ENCODE measurements around the gene ACP6. TPM values are rescaled to one million over a fixed set of nuclear protein-coding genes. Genes with fewer than 3 reads are reported as not detected.

The ACP6 gene
- 25.9 and 27.6 TPM in 2 replicates for total RNA-seq (ENCODE audit: low replicate concordance)

DNA sequence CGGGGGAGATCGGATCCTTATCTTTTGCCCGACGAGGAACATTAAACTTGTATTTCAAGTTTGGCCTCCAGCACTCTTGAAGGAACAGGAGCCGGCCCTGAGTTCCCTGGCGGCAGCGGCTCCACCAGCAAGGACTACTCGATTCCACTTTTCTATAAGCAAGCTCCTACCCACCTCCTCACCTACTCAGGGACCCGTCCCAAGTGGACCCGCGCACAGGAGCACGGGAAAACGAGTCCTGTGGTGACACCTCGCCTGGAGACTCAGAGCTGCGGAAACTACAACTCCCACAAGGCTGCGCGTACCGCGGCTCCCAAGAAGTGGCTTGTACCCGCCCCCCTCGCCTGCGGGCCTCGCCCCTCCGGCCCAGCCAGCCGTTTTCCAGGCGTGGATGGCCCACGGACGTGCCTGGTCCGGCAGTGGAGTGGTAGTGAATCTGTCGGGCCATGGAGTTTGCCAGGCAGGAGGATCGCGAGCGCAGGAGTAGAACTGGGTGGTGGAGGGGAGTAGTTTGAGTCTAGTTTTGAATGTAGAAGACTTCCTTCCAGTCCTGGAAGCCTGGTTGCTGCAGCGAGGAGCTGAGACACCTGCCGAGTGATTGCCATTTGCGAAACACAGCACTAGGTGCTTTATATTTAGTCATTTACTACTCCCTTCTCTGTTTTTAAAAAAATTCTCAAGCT, at the start of gene ACP6:
ACP6 (minus strand) TSS at position 206 of the 683 bp plus-strand sequence. CDS start 476 bp downstream, outside the sequence.
- TF ChIP-seq, protein P1, sequence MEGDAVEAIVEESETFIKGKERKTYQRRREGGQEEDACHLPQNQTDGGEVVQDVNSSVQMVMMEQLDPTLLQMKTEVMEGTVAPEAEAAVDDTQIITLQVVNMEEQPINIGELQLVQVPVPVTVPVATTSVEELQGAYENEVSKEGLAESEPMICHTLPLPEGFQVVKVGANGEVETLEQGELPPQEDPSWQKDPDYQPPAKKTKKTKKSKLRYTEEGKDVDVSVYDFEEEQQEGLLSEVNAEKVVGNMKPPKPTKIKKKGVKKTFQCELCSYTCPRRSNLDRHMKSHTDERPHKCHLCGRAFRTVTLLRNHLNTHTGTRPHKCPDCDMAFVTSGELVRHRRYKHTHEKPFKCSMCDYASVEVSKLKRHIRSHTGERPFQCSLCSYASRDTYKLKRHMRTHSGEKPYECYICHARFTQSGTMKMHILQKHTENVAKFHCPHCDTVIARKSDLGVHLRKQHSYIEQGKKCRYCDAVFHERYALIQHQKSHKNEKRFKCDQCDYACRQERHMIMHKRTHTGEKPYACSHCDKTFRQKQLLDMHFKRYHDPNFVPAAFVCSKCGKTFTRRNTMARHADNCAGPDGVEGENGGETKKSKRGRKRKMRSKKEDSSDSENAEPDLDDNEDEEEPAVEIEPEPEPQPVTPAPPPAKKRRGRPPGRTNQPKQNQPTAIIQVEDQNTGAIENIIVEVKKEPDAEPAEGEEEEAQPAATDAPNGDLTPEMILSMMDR (IDR thresholded peaks at IDR 0.05), result no peak
- TF ChIP-seq EZH2phosphoT487 (IDR thresholded peaks at IDR 0.05), result no peak
- no peak for TF ChIP-seq EZH2 (IDR thresholded peaks at IDR 0.05)
- Histone ChIP-seq H3K4me2 (peak within 1 kb of the TSS; percentile 96), H3K4me1 (peaks cover 5% of the 10 kb centered on the region), H4K20me1 (ENCODE audit: low read depth) (no peaks in the 10 kb centered on the region), H3K36me3 (no peaks in the 10 kb centered on the region), H3K27me3 (no peaks in the 10 kb centered on the region), H3K79me2 (ENCODE audit: low read depth) (peaks cover 32% of the 10 kb centered on the region), H2AFZ (replicated peaks) (peak within 1 kb of the TSS; percentile 93), H3K4me3 (peak within 1 kb of the TSS; percentile 70), H3F3A (ENCODE audit: low read depth) (peaks cover 7% of the 10 kb centered on the region), H3K9me3 (ENCODE audit: low read depth) (no peaks in the 10 kb centered on the region), H3K27ac (no peak within 1 kb of the TSS), H3K9ac (peak within 1 kb of the TSS; percentile 23)
- H3K36me3 Mint-ChIP-seq, result peaks cover 21% of the 10 kb centered on the region
- peaks cover 37% of the 10 kb centered on the region for H3K4me1 Mint-ChIP-seq
- DNase-seq (ENCODE audit: low spot score), result peak; percentile 96
- peaks cover 6% of the 10 kb centered on the region for H3K27me3 Mint-ChIP-seq (ENCODE audit: insufficient read depth, low read depth)
- H3K4me3 Mint-ChIP-seq, result peak within 1 kb of the TSS; percentile 91
- peaks cover 12% of the 10 kb centered on the region for H3K9me3 Mint-ChIP-seq
- H3K27ac Mint-ChIP-seq, result peak within 1 kb of the TSS; percentile 84

DNA sequence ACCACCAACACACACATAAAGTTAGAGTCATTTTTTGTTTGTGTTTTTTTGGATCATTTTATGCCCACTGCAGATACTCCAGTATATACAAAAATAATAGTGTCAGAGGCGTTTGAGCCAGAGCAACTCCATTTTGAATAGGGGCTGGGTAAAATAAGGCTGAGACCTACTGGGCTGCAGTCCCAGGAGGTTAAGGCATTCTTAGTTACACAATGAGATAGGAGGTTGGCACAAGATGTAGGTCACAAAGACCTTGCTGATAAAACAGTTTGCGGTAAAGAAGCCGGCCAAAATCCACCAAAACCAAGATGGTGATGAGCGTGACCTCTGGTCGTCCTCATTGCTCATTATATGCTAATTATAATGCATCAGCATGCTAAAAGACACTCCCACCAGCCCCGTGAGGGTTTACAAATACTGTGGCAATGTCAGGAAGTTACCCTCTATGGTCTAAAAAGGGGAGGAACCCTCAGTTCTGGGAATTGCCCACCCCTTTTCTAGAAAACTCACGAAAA, 49.4 kb upstream of the ACP6 start:
- Histone ChIP-seq H3K36me3 (no peaks in the 10 kb centered on the region), H3K4me3 (no peak overlapping the region)
- TF ChIP-seq, protein P1 (IDR thresholded peaks at IDR 0.05), result no peak
- TF ChIP-seq EZH2 (IDR thresholded peaks at IDR 0.05) (no peak), EZH2phosphoT487 (IDR thresholded peaks at IDR 0.05) (no peak)

DNA sequence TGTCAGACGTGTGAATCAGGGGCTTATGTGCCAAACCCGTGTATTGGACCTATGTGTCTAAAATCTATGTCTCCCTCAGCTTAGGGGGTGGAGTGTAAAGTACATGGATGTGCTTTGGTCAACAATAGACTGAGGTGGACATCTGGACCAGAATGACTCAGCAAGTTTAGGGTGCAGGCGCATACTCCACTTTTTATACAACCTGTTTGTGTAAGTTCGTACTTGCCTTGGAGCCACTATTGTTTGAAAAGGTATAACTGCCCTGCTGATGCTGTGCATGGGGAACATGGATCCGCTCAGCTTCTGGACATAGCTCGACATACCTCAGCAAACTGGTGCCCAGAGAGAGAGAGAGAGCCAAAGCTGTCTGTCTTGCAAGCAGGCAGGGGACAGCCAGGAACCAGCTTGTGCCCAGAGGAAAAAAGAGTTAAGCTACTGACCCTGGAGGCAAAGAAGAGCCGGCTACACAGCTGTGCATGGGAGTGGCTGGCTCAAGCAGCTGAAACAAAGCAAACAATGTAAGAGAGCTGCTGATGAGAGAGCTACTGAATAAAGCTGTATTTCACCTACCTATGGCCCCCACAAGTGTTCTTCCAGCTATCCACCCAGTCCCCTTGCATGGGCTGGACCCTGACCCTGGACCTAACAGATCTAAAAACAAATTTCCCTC, 48.8 kb upstream of the ACP6 start:
- H3K9me3 ChIP-seq (ENCODE audit: low read depth), result no peaks in the 10 kb centered on the region
- H3K9ac ChIP-seq, result no peak overlapping the region
- no peaks in the 10 kb centered on the region for H3K27me3 ChIP-seq
- H3K4me2 ChIP-seq, result no peak overlapping the region
- H3K36me3 ChIP-seq, result no peaks in the 10 kb centered on the region
- H3K4me3 ChIP-seq, result no peak overlapping the region
- no peaks in the 10 kb centered on the region for H3K4me1 ChIP-seq
- no peak overlapping the region for H2AFZ ChIP-seq (replicated peaks)
- H3K4me3 Mint-ChIP-seq, result no peak overlapping the region
- H3K36me3 Mint-ChIP-seq, result no peaks in the 10 kb centered on the region
- H3K27ac ChIP-seq, result no peak overlapping the region
- TF ChIP-seq EZH2phosphoT487 (IDR thresholded peaks at IDR 0.05), result no peak
- TF ChIP-seq EZH2 (IDR thresholded peaks at IDR 0.05), result no peak
- TF ChIP-seq, protein P1 (IDR thresholded peaks at IDR 0.05), result no peak
- no peaks in the 10 kb centered on the region for H3F3A ChIP-seq (ENCODE audit: low read depth)
- no peaks in the 10 kb centered on the region for H3K79me2 ChIP-seq (ENCODE audit: low read depth)
- H4K20me1 ChIP-seq (ENCODE audit: low read depth), result no peaks in the 10 kb centered on the region
- H3K27ac Mint-ChIP-seq, result no peak overlapping the region
- peaks cover 6% of the 10 kb centered on the region for H3K27me3 Mint-ChIP-seq (ENCODE audit: insufficient read depth, low read depth)
- peaks cover 12% of the 10 kb centered on the region for H3K9me3 Mint-ChIP-seq
- H3K4me1 Mint-ChIP-seq, result peaks cover 3% of the 10 kb centered on the region
- DNase-seq (ENCODE audit: low spot score), result peak; percentile 20

More for the DNA sequence above, 49.4 kb upstream of the ACP6 start:
- no peaks in the 10 kb centered on the region for H4K20me1 ChIP-seq (ENCODE audit: low read depth)
- no peak for DNase-seq (ENCODE audit: low spot score)
- peaks cover 12% of the 10 kb centered on the region for H3K9me3 Mint-ChIP-seq
- no peak overlapping the region for H3K27ac ChIP-seq
- H3K27me3 Mint-ChIP-seq (ENCODE audit: insufficient read depth, low read depth), result peaks cover 6% of the 10 kb centered on the region
- H2AFZ ChIP-seq (replicated peaks), result no peak overlapping the region
- no peaks in the 10 kb centered on the region for H3F3A ChIP-seq (ENCODE audit: low read depth)
- H3K36me3 Mint-ChIP-seq, result no peaks in the 10 kb centered on the region
- no peaks in the 10 kb centered on the region for H3K4me1 ChIP-seq
- no peaks in the 10 kb centered on the region for H3K79me2 ChIP-seq (ENCODE audit: low read depth)
- no peak overlapping the region for H3K27ac Mint-ChIP-seq
- no peak overlapping the region for H3K4me2 ChIP-seq
- no peaks in the 10 kb centered on the region for H3K27me3 ChIP-seq
- peaks cover 3% of the 10 kb centered on the region for H3K4me1 Mint-ChIP-seq
- no peaks in the 10 kb centered on the region for H3K9me3 ChIP-seq (ENCODE audit: low read depth)
- H3K9ac ChIP-seq, result no peak overlapping the region
- H3K4me3 Mint-ChIP-seq, result no peak overlapping the region
